Measurements from ENCODE around the gene CUX1. TPM values are rescaled to one million over a fixed set of nuclear protein-coding genes. Genes with fewer than 3 reads are reported as not detected.

The CUX1 gene
- total and polyA plus RNA-seq, 10 of the 15 experiments (the other 5 are each of a cell fraction or from before 2014, with no cell fraction given): 6.1 to 48.6 (median 25.9) TPM

- no peaks in the 10 kb centered on the region for H4K20me1 ChIP-seq (ENCODE audit: control insufficient read depth, insufficient read depth)
- 44% methylated on average over 10 of the region's 10 CpGs for WGBS (ENCODE audit: insufficient coverage, insufficient replicate concordance, low lambda C conversion rate, missing lambda C conversion rate)
- CTCF ChIA-PET: interaction anchor here (0.6 kb wide), 1 partner anchor 357 kb away, joined by 6 read pairs; no protein-coding TSS in a partner anchor
- H3K4me3 ChIP-seq: no peak overlapping the region
- ATAC-seq: no peak
- in situ Hi-C loops (cut with MboI) (no loop called here), intact Hi-C loops (cut with micrococcal nuclease; ENCODE audit: unreplicated experiment) (no loop called here)
- H3K4me2 ChIP-seq (ENCODE audit: control insufficient read depth, insufficient read depth): no peak overlapping the region
- H3K9ac ChIP-seq (ENCODE audit: control insufficient read depth, insufficient read depth, low read length): no peak overlapping the region
- SMC1A ChIA-PET (ENCODE audit: uncharacterized antibody, unreplicated experiment): no interaction called here
- FAIRE-seq: no peak
- peaks cover 0 to 3% of the 10 kb centered on the region in 2 experiments; a peak in 2 of 4 replicates for H3K36me3 ChIP-seq (ENCODE audit: control insufficient read depth in 2 of 2, insufficient read depth in 2 of 2, low read length in 1 of 2)
- DNase-seq (ENCODE audit: low read depth, low spot score): no peak
- H3K27me3 ChIP-seq (replicated peaks in 1 of 2; ENCODE audit: control insufficient read depth in 2 of 2, insufficient read depth in 2 of 2, low read length in 1 of 2): no peaks in the 10 kb centered on the region
- H3K9me3 ChIP-seq (replicated peaks; ENCODE audit: control insufficient read depth, insufficient read depth, low read length): no peaks in the 10 kb centered on the region
- no TSS peak for BruUV-seq (replicated peaks)
- H3K79me2 ChIP-seq (ENCODE audit: control insufficient read depth, insufficient read depth, low read length): no peaks in the 10 kb centered on the region
- RAD21 ChIA-PET (ENCODE audit: unreplicated experiment): no interaction called here
- H2AFZ ChIP-seq (ENCODE audit: control insufficient read depth, low read depth, low read length): no peak overlapping the region
- TF ChIP-seq STAT3 (IDR thresholded peaks at IDR 0.05; ENCODE audit: low read depth, low read length) (no peak), PML (IDR thresholded peaks at IDR 0.05; ENCODE audit: low read length) (no peak), JUND (IDR thresholded peaks at IDR 0.05; ENCODE audit: low read depth, low read length) (no peak), TCF7 (IDR thresholded peaks at IDR 0.05; ENCODE audit: borderline replicate concordance) (no peak), RELA (IDR thresholded peaks at IDR 0.05; ENCODE audit: borderline replicate concordance, partially characterized antibody) (no peak)
- H3K4me1 ChIP-seq (ENCODE audit: control insufficient read depth, insufficient read depth, low read length): no peaks in the 10 kb centered on the region
- POLR2A ChIA-PET: interaction anchor here (0.6 kb wide), 1 partner anchor 572 kb away, joined by 3 read pairs; no protein-coding TSS in a partner anchor
- no peak overlapping the region for H3K27ac ChIP-seq (ENCODE audit: control insufficient read depth, insufficient read depth)
Observed at GRCh38 chr7:102147008-102147407, 329.6 kb downstream of the CUX1 start.

DNA sequence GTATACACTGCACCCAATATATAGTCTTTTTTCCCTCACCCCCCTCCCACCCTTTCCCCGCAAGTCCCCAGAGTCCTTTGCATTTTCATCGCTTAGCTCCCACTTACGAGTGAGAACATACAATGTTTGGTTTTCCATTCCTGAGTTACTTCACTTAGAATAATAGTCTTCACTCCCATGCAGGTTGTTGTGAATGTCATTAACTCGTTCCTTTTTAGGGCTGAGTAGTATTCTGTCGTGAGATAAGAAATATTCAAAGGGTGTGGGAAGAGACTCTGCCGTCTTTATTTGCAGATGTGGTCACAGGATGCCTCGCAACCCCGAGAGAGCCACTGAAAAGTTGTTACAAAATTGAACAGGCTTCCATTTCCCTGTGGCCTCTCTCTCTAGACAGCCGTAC, 331.4 kb downstream of the CUX1 start:
- CTCF ChIA-PET: no interaction called here
- H3K4me2 ChIP-seq (ENCODE audit: control insufficient read depth, insufficient read depth): no peak overlapping the region
- WGBS (ENCODE audit: insufficient coverage, insufficient replicate concordance, low lambda C conversion rate, missing lambda C conversion rate): 75% methylated on average over 9 of the region's 9 CpGs
- SMC1A ChIA-PET (ENCODE audit: uncharacterized antibody, unreplicated experiment): no interaction called here
- POLR2A ChIA-PET: no interaction called here
- H3K36me3 ChIP-seq (ENCODE audit: control insufficient read depth in 2 of 2, insufficient read depth in 2 of 2, low read length in 1 of 2): peaks cover 9 to 11% of the 10 kb centered on the region in 2 experiments
- H3K4me1 ChIP-seq (ENCODE audit: control insufficient read depth, insufficient read depth, low read length): no peaks in the 10 kb centered on the region
- H3K27ac ChIP-seq (ENCODE audit: control insufficient read depth, insufficient read depth): no peak overlapping the region
- no peaks in the 10 kb centered on the region for H4K20me1 ChIP-seq (ENCODE audit: control insufficient read depth, insufficient read depth)
- no peak for DNase-seq (ENCODE audit: low read depth, low spot score)
- no peak for ATAC-seq
- H3K79me2 ChIP-seq (ENCODE audit: control insufficient read depth, insufficient read depth, low read length): no peaks in the 10 kb centered on the region
- intact Hi-C loops (cut with micrococcal nuclease; ENCODE audit: unreplicated experiment): no loop called here
- RAD21 ChIA-PET (ENCODE audit: unreplicated experiment): no interaction called here
- no peak for FAIRE-seq
- no peak overlapping the region for H2AFZ ChIP-seq (ENCODE audit: control insufficient read depth, low read depth, low read length)
- BruUV-seq (replicated peaks): no TSS peak
- H3K9ac ChIP-seq (ENCODE audit: control insufficient read depth, insufficient read depth, low read length): no peak overlapping the region
- in situ Hi-C loops (cut with MboI): no loop called here
- H3K4me3 ChIP-seq: no peak overlapping the region
- no peaks in the 10 kb centered on the region for H3K9me3 ChIP-seq (replicated peaks; ENCODE audit: control insufficient read depth, insufficient read depth, low read length)
- H3K27me3 ChIP-seq (replicated peaks in 1 of 2; ENCODE audit: control insufficient read depth in 2 of 2, insufficient read depth in 2 of 2, low read length in 1 of 2): no peaks in the 10 kb centered on the region
- TF ChIP-seq BMI1 (IDR thresholded peaks at IDR 0.05; ENCODE audit: borderline replicate concordance): no peak
- TF ChIP-seq TCF12 (IDR thresholded peaks at IDR 0.05; ENCODE audit: low read depth, low read length): no peak
- TF ChIP-seq NBN (IDR thresholded peaks at IDR 0.05): no peak
- TF ChIP-seq, protein P1, sequence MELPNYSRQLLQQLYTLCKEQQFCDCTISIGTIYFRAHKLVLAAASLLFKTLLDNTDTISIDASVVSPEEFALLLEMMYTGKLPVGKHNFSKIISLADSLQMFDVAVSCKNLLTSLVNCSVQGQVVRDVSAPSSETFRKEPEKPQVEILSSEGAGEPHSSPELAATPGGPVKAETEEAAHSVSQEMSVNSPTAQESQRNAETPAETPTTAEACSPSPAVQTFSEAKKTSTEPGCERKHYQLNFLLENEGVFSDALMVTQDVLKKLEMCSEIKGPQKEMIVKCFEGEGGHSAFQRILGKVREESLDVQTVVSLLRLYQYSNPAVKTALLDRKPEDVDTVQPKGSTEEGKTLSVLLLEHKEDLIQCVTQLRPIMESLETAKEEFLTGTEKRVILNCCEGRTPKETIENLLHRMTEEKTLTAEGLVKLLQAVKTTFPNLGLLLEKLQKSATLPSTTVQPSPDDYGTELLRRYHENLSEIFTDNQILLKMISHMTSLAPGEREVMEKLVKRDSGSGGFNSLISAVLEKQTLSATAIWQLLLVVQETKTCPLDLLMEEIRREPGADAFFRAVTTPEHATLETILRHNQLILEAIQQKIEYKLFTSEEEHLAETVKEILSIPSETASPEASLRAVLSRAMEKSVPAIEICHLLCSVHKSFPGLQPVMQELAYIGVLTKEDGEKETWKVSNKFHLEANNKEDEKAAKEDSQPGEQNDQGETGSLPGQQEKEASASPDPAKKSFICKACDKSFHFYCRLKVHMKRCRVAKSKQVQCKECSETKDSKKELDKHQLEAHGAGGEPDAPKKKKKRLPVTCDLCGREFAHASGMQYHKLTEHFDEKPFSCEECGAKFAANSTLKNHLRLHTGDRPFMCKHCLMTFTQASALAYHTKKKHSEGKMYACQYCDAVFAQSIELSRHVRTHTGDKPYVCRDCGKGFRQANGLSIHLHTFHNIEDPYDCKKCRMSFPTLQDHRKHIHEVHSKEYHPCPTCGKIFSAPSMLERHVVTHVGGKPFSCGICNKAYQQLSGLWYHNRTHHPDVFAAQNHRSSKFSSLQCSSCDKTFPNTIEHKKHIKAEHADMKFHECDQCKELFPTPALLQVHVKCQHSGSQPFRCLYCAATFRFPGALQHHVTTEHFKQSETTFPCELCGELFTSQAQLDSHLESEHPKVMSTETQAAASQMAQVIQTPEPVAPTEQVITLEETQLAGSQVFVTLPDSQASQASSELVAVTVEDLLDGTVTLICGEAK (IDR thresholded peaks at IDR 0.05; ENCODE audit: borderline replicate concordance): no peak
- TF ChIP-seq IRF3 (IDR thresholded peaks at IDR 0.05): no peak
- TF ChIP-seq NFYA (IDR thresholded peaks at IDR 0.05; ENCODE audit: borderline replicate concordance, low read depth, low read length): no peak
- no peak for TF ChIP-seq CBFB (IDR thresholded peaks at IDR 0.05; ENCODE audit: low read depth)
- no peak for TF ChIP-seq ATF2 (IDR thresholded peaks at IDR 0.05; ENCODE audit: low read length)
